Measurements from ENCODE around the gene HSPBAP1.
"Not testable (repeated sequence)": the region's sequence is repeated elsewhere in the genome, so short reads cannot be mapped to it uniquely, and the experiment has no call there.

HSPBAP1 gene

GRCh38 chr3:122732682-122733525 lies 60.7 kb downstream of the HSPBAP1 start:
- DNase-seq = not testable (repeated sequence)

DNA sequence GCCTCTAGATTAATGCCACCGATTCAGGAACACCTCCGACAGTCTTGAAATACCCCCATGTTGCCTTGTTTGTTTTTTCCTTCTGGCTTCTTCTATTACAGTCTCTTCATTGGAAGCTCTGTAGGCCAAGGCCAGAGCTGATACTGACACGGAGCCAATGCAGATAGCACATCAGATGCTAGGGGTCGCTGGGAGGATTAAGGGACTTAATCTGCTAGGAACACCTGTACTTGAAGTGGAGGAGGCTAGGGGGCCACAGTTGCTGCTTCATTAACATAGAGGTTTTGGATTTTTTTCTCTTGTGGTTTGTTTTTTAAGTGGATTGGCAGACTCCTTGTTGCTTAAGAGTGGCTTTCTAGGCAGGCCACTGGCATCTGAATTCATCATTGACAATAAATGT lies 63.4 kb downstream of the HSPBAP1 start:
- no peak for DNase-seq

DNA sequence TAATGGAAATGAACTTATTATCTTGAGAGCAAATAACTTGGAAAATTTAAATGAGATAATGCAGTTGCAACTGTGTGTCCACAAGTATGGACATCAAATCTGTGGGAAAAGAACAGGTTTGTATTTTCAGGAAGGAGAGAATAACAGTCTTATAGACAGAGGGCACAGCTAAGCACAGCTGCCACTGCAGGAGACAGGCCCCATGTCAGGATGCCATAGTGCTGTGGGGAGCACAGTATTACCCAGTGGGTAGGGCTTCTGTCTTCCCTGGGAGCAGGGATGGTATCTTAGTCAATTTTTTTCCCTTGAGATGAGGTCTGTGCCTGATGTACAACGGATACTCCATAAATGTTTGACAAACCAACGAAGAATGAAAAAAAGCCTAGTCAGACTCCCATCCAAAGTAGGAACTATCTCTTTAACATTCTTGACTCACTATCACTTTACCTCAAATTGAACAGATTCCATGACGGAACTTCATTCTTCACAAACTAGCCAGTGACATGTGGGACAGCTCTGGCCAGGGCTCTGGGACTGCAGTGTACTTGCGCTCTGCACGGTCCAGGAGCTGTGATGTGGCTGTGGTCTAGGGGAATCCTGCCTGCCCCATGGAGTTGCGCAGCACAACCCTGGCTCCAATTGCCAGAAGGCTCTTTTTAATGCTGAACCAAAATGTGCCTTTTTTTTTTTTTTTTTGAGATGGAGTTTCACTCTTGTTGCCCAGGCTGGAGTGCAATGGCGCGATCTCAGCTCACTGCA lies 64.7 kb downstream of the HSPBAP1 start:
- no peak for DNase-seq

DNA sequence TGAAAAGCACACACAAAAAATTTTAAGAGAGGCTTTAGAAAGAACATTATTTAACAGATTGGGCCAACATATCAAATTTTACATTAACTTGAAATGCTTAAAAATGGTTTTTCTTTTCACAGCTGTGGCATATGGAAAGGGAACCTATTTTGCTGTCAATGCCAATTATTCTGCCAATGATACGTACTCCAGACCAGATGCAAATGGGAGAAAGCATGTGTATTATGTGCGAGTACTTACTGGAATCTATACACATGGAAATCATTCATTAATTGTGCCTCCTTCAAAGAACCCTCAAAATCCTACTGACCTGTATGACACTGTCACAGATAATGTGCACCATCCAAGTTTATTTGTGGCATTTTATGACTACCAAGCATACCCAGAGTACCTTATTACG lies 65.4 kb downstream of the HSPBAP1 start:
- DNase-seq = no peak

GRCh38 chr3:122727766-122728165 lies 65.9 kb downstream of the HSPBAP1 start:
- DNase-seq = no peak

DNA sequence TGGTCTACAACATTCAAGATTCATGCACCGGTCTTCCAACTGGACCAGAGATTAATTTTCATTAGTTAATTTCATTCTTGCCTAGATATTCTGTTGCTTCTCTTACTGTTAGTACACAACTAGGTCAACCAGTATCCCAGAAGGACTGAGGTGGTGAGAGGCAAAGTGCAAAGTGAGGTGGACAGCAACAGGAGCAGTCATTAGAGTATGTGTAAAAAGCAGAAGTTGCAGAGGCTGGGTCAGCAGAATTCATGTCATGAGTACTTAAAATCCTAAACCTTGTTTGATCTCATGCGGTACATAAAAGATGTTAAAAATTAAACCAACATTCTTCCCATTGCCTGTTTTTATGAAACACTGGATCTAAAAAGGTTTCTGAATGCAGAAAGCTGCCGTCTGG lies 66.3 kb downstream of the HSPBAP1 start:
- no peak for DNase-seq

DNA sequence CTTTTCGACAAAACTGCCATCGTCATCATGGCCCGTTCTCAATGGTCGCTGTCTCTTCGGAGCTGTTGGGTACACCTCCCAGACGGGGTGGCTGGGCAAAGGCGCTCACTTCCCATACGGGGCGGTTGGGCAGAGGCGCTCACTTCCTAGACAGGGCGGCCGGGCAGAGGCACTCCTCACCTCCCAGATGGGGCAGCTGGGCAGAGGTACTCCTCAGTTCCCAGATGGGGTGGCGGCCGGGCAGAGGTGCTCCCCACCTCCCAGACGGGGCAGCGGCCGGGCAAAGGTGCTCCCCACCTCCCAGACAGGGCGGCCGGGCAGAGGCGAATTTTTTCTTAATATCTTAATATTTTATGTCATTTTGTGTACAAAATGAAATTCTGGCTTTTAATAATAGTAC lies 68.5 kb downstream of the HSPBAP1 start:
- no peak for DNase-seq

DNA sequence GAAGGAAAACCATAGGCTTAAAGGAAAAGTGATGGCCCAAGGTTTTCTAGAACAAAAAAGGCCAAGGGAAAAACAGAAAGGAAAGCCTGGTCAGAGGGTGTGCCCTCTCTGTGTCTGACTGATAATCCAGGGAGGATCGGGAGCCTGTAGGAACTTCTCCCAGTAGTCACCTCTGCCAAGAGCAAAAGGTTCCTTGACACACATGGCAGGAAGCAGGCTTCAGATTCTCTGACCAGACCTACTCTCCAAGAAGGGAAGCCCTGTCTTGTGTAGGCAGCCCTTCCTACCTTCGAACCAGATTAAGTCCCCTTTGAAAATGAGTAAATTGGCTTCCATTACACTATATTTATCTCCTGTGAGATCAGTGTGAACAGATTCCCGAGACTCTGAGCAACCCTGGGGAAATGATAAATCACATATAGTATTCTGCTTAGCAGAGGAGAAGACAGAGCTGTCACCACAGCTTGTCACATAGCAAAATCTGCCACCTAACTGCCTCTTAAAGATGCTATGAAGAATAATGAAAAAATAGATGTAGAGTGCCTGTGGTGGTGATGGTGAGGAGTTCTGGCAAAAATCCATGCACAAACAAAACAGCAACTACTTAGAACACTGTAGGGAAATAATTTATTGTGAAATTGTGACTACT lies 74.2 kb downstream of the HSPBAP1 start:
- DNase-seq = no peak

DNA sequence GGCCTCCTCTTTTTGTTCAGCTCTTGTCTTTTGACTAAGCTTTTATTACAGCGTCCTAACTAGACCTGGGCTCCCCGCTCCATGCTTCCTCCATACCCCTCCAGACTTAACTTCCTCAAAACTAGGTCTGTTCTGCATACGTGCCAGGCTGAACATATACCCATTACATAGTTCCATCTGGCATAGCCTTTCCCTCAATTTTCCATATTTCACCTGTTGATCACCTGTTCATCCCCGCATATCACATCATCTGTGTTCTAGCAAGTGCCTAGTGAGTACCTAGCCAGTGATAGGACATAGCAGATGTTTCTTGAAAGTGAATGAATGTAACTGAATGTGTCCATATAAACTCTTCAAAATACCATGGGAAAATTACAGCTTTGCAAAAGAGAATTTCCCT lies 77.0 kb downstream of the HSPBAP1 start:
- DNase-seq = no peak

GRCh38 chr3:122714273-122714672 lies 79.4 kb downstream of the HSPBAP1 start:
- no peak for DNase-seq

DNA sequence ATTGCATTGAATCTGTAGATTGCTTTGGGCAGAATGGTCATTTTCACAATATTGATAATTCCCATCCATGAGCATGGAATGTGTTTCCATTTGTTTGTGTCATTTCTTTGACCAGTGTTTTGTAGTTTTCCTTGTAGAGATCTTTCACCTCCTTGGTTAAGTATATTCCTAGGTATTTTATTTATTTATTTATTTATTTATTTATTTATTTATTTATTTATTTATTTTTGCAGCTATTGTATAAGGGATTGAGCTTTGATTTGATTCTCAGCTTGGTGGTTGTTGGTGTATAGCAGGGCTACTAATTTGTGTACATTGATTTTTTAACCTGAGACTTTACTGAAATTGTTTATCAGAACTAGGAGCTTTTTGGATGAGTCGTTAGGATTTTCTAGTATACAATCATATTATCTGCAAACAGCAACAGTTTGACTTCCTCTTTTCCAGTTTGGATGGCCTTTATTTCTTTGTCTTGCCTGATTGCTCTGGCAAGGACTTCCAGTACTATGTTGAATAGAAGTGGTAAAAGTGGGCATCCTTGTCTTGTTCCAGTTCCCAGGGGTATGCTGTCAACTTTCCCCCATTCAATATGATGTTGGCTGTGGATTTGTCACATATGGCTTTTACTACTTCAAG lies 82.9 kb downstream of the HSPBAP1 start:
- not testable (repeated sequence) for DNase-seq

- DNase-seq = no peak
Observed at GRCh38 chr3:122705379-122705778, 88.3 kb downstream of the HSPBAP1 start.

DNA sequence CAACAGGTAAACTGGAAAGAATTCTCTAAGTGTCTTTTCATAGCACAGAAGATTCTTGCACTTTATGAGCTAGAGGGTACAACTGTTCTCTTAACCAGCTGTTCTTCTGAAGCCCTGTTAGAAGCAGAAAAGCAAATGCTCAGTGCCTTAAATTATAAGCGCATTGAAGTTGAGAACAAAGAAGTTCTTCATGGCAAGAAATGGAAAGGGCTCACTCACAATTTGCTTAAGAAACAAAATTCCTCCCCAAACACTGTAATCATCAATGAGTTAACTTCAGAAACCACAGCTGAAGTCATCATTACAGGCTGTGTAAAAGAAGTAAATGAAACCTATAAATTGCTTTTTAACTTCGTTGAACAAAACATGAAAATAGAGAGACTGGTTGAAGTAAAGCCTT lies 93.4 kb downstream of the HSPBAP1 start:
- no peak for DNase-seq

DNA sequence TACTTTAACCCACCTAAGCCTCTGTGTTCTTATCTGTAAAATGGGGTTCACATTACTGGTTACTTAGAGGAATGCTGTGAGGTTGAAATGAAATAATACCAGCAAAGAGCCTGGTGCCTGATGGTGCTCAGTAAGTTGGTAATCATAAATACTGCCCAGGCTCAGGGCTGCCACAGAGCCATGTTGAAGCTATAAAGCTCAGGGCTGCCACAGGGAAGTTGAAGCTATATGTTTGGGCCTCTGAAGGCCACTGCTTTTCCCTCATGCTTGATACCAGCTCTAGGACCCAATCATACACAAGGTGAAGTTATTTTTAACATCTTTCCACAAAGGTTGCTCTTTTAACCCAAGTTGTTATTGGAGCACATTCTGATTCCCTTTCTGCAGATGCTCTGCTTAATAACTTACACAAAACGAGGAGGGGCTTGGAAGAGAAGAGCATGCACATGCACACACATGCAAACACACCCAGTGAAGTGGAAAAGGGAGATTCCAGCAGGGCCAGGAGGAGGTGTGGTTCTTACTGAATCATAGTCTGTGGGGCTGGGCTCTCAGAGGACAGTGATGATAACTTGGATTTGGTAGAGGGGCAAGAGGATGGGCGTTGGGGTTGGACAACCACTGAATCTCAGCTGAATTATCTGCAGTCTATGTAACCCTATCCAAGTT lies 95.5 kb downstream of the HSPBAP1 start:
- DNase-seq = peak; percentile 7 to 14

- no peak for DNase-seq
Observed at GRCh38 chr3:122695927-122696561, 97.6 kb downstream of the HSPBAP1 start.

GRCh38 chr3:122694966-122695365 lies 98.7 kb downstream of the HSPBAP1 start:
- no peak for DNase-seq

- DNase-seq = no peak
Observed at GRCh38 chr3:122692674-122693073, 101.0 kb downstream of the HSPBAP1 start.

GRCh38 chr3:122691195-122691594 lies 102.4 kb downstream of the HSPBAP1 start:
- no peak for DNase-seq

- DNase-seq = no peak
Observed at GRCh38 chr3:122690096-122690495, 103.5 kb downstream of the HSPBAP1 start.
